Measurements from ENCODE around the gene PGAP6.

Gene PGAP6

GRCh38 chr16:356741-357140 is 25.0 kb downstream of the PGAP6 start:
- no peak for DNase-seq (ENCODE audit: low read depth)
- no peak for TF ChIP-seq CTCF (conservative IDR thresholded peaks at IDR 0.05; ENCODE audit: low read length)
- H3K4me3 ChIP-seq (ENCODE audit: low read length), result no peak overlapping the region

- no peak for TF ChIP-seq CTCF (conservative IDR thresholded peaks at IDR 0.05; ENCODE audit: low read length)
- H3K4me3 ChIP-seq (ENCODE audit: low read length), result no peak overlapping the region
- DNase-seq (ENCODE audit: low read depth), result no peak
These were observed 26.8 kb downstream of the PGAP6 start for GRCh38 chr16:354971-355461.

GRCh38 chr16:354291-354881 is 27.4 kb downstream of the PGAP6 start:
- H3K4me3 ChIP-seq (ENCODE audit: low read length), result no peak overlapping the region
- DNase-seq (ENCODE audit: low read depth), result no peak
- no peak for TF ChIP-seq CTCF (conservative IDR thresholded peaks at IDR 0.05; ENCODE audit: low read length)

GRCh38 chr16:353404-354290 is 28.1 kb downstream of the PGAP6 start:
- no peak for TF ChIP-seq CTCF (conservative IDR thresholded peaks at IDR 0.05; ENCODE audit: low read length)
- DNase-seq (ENCODE audit: low read depth), result no peak
- peak overlapping the region; percentile 40 for H3K4me3 ChIP-seq (ENCODE audit: low read length)

- DNase-seq (ENCODE audit: low read depth), result peak; percentile 89
- no peak; the same call in 1 of the 2 replicates for TF ChIP-seq CTCF (conservative IDR thresholded peaks at IDR 0.05; ENCODE audit: low read length)
- peak within 1 kb of the TSS; percentile 69 for H3K4me3 ChIP-seq (ENCODE audit: low read length)
These were observed 29.0 kb downstream of the PGAP6 start, which contains the start of gene AXIN1 for GRCh38 chr16:352547-353403. Gene AXIN1 (minus strand): TSS chr16:352723. CDS start chr16:347025, 5,698 bp downstream.

- no peak for DNase-seq (ENCODE audit: low read depth)
- peak overlapping the region; percentile 69 for H3K4me3 ChIP-seq (ENCODE audit: low read length)
- no peak for TF ChIP-seq CTCF (conservative IDR thresholded peaks at IDR 0.05; ENCODE audit: low read length)
These were observed 29.8 kb downstream of the PGAP6 start for GRCh38 chr16:351804-352520.
